Adipocyte (in vitro differentiated cells): ENCODE measurements around the gene MID1IP1.

Source experiments
- DNase-seq: peaks from one replicate; pipeline ENCODE4 v3.0.0-alpha.2; 2015; ENCODE audit warnings: low read depth
- H3K27me3 ChIP-seq: replicated peaks from 2 replicates; pipeline ENCODE4 v1.7.0; 2013; ENCODE audit warnings: mild to moderate bottlenecking, low read length, moderate library complexity; ENCODE audit not compliant: control insufficient read depth, insufficient read depth
- H3K36me3 ChIP-seq: 2 replicates; pipeline ENCODE4 v1.7.0; 2013; ENCODE audit warnings: low read length, mild to moderate bottlenecking, moderate library complexity; ENCODE audit not compliant: control insufficient read depth, insufficient read depth, severe bottlenecking
- H3K4me1 ChIP-seq: 2 replicates; pipeline ENCODE4 v1.7.0; 2013; ENCODE audit warnings: mild to moderate bottlenecking, low read length, moderate library complexity; ENCODE audit not compliant: control insufficient read depth, insufficient read depth
- H3K4me3 ChIP-seq: 2 replicates; pipeline ENCODE4 v1.7.0; 2013; ENCODE audit warnings: mild to moderate bottlenecking, low read length, moderate library complexity
- H3K9ac ChIP-seq: 2 replicates; pipeline ENCODE4 v1.7.0; 2013; ENCODE audit warnings: mild to moderate bottlenecking, low read length, moderate library complexity
- H3K9me3 ChIP-seq: 2 replicates; pipeline ENCODE4 v1.7.0; 2013; ENCODE audit warnings: mild to moderate bottlenecking, low read length, moderate library complexity; ENCODE audit not compliant: control insufficient read depth

Gene MID1IP1, protein sequence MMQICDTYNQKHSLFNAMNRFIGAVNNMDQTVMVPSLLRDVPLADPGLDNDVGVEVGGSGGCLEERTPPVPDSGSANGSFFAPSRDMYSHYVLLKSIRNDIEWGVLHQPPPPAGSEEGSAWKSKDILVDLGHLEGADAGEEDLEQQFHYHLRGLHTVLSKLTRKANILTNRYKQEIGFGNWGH

DNA sequence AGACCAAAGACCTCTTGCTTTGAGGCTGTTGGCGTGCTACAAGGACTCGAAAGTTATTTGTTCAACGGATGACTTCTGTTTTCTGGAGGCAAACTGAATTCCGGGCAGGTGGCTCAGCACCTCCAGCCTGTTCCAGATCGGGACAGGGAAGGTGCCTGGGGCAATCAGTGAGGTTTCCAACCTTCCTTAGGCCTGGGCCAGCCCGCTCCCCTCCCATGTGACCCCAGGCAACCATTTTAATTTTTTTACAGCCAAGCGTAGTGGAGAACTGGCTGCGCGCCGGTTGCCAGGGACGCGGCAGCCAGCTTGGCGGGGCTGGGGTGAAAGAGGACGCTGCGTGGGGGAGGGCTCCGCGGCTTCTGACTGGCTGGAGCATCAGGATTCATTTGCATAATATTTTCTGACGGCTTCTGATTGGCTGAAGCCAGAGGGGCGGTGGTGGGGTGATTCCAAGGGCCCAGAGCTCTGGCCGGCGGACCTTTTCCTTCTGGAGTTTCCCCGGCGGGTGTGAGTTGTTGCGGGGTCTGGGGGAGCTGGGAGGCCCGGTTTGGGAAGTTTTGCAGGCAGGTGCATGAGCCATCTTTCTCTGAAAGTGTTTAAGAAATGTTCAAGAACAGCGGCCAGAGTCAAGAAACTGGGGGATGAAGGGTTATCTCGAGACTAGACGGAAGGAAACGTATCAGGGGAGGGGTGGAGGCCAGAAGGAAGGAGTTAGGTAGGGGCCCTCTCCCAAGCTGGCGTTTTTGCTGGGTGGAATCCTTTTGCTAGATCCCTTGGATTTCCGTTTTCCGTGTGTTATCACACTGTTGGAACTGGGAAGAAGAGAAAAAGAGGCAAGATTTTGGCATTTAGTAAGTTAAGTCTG lies at the start of gene MID1IP1:
Gene MID1IP1, plus strand, starts transcription at position 479 of the 865 bp plus-strand sequence. CDS start 3,488 bp downstream, outside the sequence.
- Histone ChIP-seq H3K9me3 (no peaks in the 10 kb centered on the region), H3K36me3 (no peaks in the 10 kb centered on the region), H3K9ac (peak within 1 kb of the TSS; percentile 98), H3K4me3 (peak within 1 kb of the TSS; percentile 79), H3K27me3 (no peaks in the 10 kb centered on the region), H3K4me1 (peaks cover 3% of the 10 kb centered on the region)
- peak; percentile 93 for DNase-seq

DNA sequence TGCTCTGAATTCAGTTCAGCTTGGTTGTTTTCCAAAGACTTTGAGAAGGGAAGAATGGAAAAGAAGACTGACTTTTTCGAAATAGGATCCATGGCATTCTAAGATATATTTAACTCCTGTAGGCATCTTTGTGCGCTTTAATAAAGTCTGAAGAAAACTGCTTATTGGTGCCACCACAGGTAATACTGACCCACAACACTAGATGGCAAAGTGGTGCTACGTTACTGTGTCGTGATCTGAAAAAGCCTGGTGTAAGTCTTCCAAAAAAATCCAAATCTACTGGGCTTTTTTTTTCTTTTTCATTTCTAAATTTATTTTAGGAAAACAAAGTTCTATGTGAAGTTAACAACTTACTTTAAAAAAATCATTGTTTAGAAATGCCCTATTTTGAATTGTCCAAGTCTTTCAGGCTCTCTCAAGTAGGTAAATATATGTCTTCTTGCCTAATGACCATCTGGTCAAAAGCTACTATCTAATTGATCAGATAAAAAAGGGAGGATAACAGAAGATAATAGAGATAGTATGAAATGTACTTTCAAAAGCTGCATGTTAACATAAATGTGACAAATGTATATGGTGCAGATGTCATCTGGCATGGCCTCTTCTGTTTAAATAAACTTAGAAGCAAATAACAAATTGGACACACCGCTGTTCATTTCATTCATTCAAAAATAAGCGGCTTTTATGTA lies 47.0 kb upstream of the MID1IP1 start:
- Histone ChIP-seq H3K9ac (no peak overlapping the region), H3K27me3 (peaks cover 33% of the 10 kb centered on the region), H3K36me3 (no peaks in the 10 kb centered on the region), H3K4me1 (peaks cover 3% of the 10 kb centered on the region), H3K9me3 (peaks cover 2% of the 10 kb centered on the region), H3K4me3 (no peak overlapping the region)
- peak; percentile 68 for DNase-seq

DNA sequence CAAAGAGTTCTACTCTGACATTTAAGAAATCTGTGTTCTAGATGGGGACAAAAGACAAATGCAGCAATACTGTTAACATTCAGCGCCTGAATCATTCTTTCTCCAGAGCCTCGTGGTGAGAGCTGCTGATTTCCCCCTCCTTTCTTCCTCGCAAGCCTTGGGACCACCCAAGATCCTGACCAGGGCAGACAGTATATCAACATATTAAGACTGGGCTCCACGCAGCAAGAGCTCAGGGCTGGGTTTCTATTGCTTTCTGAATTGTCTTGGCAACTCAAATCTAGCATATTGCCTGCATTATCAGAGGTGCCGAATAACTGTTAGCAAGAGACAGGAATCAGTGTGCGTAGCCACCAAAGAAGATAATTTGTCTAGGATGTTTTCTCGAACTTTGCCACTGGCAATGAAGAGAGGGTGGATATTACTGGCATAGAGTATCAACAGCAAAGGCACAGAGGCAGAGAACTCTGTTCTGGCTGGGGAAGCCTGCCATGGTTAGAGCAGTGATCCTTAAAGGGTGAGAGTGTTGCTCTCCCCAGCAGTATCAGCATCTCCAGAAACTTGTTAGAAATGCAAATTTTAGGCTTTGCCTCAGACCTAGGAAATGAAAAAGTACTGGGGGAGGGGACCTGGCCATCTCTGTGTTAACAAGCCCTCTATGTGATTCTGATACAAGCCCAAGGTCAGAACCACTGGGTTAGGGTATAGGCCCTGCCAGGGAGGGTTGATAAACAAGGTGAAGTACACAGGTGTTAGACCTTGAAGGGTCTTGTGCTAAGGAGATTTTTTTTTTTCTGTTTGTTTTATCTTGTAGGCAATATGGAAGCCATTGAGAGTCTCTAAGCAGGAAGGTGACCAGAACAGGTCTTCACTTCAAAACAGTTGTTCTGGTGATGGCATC lies 46.2 kb upstream of the MID1IP1 start:
- peaks cover 3% of the 10 kb centered on the region for H3K4me1 ChIP-seq
- no peak for DNase-seq

DNA sequence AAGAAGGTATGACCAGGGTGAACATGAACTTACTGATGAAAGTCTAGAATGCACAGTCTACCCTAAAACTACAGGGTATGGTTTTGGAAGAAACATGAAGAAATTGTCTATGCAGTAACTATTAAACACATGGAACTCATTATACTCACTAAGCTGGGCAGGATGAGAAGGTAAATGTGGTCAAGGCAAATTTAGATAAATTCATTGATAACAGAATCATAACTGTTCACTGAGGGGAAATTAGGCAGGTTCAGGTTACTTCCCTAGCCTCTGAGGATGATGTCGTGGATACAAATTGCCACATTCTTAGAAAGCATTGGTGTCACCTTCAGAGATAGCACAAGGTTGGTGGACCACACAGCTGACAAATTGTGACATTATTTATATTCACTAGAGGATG lies 40.4 kb upstream of the MID1IP1 start:
- Histone ChIP-seq H3K4me3 (no peak overlapping the region), H3K27me3 (peaks cover 19% of the 10 kb centered on the region), H3K36me3 (no peaks in the 10 kb centered on the region), H3K4me1 (no peaks in the 10 kb centered on the region), H3K9ac (no peak overlapping the region), H3K9me3 (peaks cover 2% of the 10 kb centered on the region)
- DNase-seq, result no peak

More for the DNA sequence above, 46.2 kb upstream of the MID1IP1 start:
- peaks cover 27% of the 10 kb centered on the region for H3K27me3 ChIP-seq
- H3K9ac ChIP-seq, result no peak overlapping the region
- H3K4me3 ChIP-seq, result no peak overlapping the region
- H3K36me3 ChIP-seq, result no peaks in the 10 kb centered on the region
- H3K9me3 ChIP-seq, result peaks cover 2% of the 10 kb centered on the region

DNA sequence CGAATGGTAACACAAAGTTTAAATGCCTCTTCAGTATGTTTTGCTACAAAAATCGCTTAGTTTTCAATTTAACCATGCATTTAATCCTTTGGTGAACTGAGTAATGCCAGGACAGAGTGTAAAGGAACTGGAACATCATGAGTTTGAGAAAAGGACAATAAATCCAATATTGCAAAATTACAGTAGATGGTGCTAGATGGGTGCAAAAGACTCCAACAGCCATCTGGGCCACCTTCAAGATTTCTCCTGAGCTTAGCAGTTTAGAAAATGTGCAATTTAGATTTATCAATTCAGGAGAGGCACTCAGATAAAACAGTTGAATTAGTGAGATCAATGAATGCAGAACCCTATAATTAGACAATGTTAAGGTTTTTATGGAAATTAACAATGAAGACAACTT lies 33.2 kb upstream of the MID1IP1 start:
- DNase-seq, result peak; percentile 56
- no peak overlapping the region for H3K9ac ChIP-seq
- H3K9me3 ChIP-seq, result no peaks in the 10 kb centered on the region
- no peak overlapping the region for H3K4me3 ChIP-seq
- H3K27me3 ChIP-seq, result peaks cover 15% of the 10 kb centered on the region
- no peaks in the 10 kb centered on the region for H3K4me1 ChIP-seq
- H3K36me3 ChIP-seq, result no peaks in the 10 kb centered on the region

DNA sequence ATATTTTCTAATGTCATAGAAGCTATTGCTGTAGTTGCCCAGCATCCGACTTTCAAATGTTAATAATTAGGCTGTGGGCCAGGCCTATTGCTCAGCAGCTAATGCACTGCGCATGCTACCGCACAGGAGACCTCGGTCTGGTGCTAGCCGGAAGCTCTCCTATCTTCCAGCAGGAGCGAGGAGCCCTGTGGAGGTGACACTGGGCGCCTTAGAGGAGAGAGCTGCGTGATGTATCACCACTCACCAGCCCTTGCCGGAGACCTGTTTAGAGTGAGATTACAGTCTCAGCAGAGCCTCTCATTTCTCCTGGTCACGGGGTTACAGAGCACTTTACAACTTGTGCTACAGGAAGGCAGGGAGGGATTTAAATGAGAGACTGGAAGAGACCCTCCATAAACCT lies 31.1 kb upstream of the MID1IP1 start:
- H3K4me1 ChIP-seq, result no peaks in the 10 kb centered on the region
- no peak overlapping the region for H3K9ac ChIP-seq
- no peak for DNase-seq
- peaks cover 18% of the 10 kb centered on the region for H3K27me3 ChIP-seq
- H3K36me3 ChIP-seq, result no peaks in the 10 kb centered on the region
- no peaks in the 10 kb centered on the region for H3K9me3 ChIP-seq
- H3K4me3 ChIP-seq, result no peak overlapping the region

DNA sequence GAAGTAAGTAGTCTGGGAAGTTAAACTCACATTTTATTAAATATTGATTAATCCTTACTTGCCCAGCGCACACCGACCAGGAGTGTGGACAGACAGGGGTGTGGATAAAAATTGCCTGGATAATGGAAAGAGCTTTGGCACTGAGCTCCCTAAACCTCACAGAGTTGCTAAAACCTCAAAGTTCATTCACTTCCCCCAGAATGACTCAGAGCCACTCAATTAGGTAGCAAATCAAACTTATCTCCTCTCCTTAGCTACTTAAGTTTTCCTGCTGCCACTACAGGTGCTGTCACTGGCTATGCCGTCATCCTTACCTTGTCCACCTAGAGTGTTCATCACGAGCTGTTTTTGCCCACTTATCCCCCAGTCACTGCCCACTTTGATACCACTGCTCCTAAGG lies 27.0 kb upstream of the MID1IP1 start:
- H3K4me3 ChIP-seq, result no peak overlapping the region
- DNase-seq, result no peak
- no peak overlapping the region for H3K9ac ChIP-seq

DNA sequence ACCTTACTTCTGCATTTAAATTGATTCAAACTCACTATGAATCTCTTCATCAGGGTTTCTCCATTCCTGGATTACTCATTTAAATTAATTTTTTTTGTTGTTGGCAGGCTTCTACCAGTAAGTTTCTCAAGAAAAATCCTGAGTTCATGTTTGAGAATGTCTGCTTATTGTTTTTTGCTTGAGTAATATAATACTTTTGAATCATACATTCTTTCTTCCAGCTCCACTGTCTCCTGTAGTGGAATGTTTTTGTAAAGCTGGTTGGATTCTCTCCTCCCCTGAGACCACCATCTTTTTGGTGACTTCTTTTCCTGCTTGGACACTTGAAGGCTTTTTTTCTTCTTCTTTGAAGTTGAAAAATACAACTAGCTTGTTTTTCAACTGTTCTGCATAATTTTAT lies 4.3 kb upstream of the MID1IP1 start:
- peak; percentile 72 for DNase-seq
- no peak overlapping the region for H3K4me3 ChIP-seq
- H3K9ac ChIP-seq, result no peak overlapping the region
- no peaks in the 10 kb centered on the region for H3K36me3 ChIP-seq
- peaks cover 3% of the 10 kb centered on the region for H3K4me1 ChIP-seq
- H3K9me3 ChIP-seq, result no peaks in the 10 kb centered on the region
- H3K27me3 ChIP-seq, result peaks cover 6% of the 10 kb centered on the region

More for the DNA sequence above, 27.0 kb upstream of the MID1IP1 start:
- H3K4me1 ChIP-seq, result no peaks in the 10 kb centered on the region
- H3K27me3 ChIP-seq, result peaks cover 10% of the 10 kb centered on the region
- H3K36me3 ChIP-seq, result no peaks in the 10 kb centered on the region
- H3K9me3 ChIP-seq, result peaks cover 17% of the 10 kb centered on the region

DNA sequence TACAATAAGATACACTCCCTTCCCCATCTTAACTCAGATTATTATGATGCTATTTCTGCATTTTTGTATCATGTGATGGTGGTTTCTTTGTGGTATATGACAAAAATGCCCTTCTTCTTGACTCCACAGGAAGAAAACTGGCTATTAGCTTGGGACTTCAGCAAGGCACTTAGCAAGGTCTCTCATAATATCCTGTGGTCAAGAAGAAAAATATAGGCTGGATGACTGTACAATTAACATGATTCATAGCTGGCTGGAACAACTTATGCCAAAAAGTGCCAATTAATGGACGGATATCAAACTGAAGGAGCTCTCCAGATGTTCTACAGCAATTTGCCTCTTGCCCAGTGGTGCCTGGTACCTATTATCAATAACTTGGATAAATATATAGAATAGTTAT lies 2.3 kb upstream of the MID1IP1 start:
- DNase-seq, result peak; percentile 53
- H3K9me3 ChIP-seq, result no peaks in the 10 kb centered on the region
- no peak overlapping the region for H3K9ac ChIP-seq

DNA sequence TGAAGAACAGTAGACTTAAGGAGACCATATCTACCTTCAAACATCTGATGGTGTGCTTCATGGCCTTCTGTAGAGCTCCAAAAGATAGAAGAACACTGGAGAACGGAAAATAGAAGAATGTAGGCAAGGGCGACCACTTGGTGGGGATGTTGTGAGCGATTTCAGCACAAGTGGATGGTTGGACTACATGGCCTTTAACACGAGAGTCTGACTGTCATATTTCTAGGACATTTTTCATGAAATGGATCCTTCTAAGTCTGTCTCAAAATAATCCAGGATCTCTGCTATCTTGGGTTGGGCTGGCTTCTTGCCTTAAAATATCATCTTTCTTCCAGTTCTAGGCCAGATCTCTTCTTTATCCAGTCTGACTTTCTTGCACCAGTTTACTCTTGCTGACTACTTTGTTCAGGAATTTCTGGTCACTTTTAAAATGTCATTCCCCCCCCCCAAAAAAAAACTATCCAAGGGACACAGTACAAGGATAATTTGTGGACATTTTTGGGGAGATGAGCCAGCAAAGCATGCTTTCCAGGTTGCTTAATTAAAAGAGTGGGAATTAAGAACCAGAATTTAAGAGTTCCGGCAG lies 1.2 kb upstream of the MID1IP1 start:
- peaks cover 3% of the 10 kb centered on the region for H3K4me1 ChIP-seq
- no peak for DNase-seq
- H3K27me3 ChIP-seq, result no peaks in the 10 kb centered on the region
- H3K36me3 ChIP-seq, result no peaks in the 10 kb centered on the region
- no peak overlapping the region for H3K9ac ChIP-seq
- H3K9me3 ChIP-seq, result no peaks in the 10 kb centered on the region
- no peak overlapping the region for H3K4me3 ChIP-seq

More for the DNA sequence above, 2.3 kb upstream of the MID1IP1 start:
- no peaks in the 10 kb centered on the region for H3K36me3 ChIP-seq
- peaks cover 3% of the 10 kb centered on the region for H3K4me1 ChIP-seq
- H3K27me3 ChIP-seq, result no peaks in the 10 kb centered on the region
- no peak overlapping the region for H3K4me3 ChIP-seq
